Measurements from ENCODE around the gene QARS1. TPM values are rescaled to one million over a fixed set of nuclear protein-coding genes. Genes with fewer than 3 reads are reported as not detected.

QARS1 gene
- polyA plus RNA-seq, 3 donors = 310 to 324 (median 317) TPM

DNA sequence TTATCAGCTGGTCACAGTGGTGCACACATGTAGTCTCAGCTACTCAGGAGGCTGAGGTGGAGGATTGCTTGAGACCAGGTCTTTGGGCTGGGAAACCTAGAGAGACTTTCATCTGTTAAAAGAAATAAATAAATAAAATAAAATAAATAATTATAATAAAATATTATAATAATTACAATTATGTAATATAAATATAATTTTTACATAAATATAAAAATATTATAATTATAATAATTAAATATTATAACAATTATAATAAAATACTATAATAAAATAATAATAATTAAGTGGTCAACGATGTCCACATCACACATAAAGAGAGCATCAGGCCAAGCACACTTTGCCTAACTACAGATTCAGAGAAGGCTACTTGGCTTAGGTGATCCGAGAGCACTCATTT, 25.3 kb downstream of the QARS1 start:
- no peak for DNase-seq

DNA sequence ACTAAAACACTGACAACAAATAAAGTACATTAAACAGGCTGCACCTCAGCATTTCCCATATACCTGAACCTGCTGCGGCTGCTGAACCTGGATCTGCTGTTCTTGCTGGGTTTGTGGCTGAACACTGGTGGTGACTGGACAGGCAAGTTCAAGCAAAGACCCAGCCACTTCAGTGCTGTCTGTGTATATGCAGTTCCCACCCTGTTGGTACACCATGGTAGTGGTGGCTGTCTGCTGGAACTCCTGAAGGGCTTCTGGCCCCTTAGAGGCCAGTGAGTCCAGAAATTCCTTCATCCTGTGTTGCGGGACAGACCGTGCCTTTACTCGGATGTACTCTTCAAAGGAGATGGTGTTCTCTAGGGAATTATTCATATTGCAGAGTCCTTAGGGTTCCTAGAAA, 27.9 kb downstream of the QARS1 start:
- DNase-seq = no peak

DNA sequence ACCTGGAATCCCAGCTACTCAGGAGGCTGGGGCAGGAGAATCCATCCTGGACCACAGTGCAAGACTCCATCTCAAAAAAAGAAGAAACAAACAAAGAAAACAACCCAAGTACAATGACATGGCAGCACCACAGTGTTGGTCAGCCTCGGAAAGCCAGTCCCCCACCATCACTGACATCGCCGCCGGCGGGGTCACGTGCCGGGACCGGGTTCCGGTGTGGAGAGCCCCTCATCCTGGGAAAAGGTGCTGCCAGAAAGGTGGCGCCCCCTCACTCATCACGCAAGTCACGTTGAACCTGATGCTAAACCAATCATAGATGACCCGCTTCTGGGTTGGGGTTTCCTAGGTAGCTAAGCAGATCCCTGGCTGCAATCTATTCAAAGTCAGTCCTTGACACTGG, 28.4 kb downstream of the QARS1 start:
- no peak for DNase-seq

DNA sequence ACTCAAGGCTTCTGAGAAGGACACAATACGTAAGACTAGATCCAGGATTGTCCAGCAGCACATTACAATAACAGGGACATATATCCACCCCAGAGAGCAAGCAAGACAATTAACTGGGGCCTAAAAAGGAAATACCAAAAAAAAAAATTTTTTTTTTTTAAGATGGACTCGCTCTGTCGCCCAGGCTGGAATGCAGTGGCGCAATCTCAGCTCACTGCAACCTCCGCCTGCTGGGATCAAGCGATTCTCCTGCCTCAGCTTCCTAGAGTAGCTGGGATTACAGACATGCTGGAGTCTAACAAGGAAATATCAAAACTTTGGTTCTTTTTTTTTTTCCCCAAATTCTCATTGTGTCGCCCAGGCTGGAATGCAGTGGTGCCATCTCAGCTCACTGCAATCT, 46.5 kb downstream of the QARS1 start:
- no peak for DNase-seq

DNA sequence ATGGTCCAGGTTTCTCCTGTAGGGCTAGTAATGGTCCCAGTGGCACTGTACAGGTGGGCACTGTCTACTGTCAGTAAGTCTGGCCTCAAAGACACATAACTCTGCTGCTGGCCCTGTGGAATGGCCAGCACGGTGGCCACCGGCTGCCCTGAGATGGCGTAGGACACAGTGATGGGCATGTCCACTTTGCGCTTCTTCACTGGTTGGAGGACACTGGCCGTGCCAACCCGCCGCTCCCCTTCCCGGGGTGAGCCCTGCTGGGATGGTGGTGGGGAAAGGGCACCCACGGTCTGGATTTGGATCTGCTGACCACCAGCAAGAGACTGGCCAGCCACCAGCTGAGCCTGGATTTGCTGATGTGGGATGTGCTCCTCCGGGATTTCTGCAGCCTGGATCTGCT, 47.3 kb downstream of the QARS1 start:
- no peak for DNase-seq

DNA sequence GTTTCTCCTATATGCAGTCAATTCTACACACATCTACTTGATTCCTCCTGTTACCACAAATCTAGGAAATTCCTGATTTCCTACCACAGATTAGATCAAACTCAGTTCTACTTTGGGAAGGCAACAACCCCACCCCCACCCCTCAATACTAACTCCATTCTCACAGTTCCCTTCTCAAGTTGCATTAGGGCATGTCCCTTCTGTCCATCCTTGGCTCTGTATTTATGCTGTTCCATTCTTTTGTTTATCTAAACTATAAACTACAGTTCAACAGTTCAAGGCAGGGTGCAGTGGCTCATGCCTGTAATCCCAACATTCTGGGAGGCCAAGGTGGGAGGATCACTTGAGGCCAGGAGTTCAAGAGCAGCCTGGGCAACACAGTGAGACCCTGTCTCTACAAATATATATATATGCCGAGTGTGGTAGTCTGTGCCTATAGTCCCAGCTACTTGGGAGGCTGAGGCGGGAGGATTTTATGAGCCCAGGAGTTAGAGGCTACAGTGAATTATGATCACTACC, 50.2 kb downstream of the QARS1 start:
- no peak for DNase-seq

DNA sequence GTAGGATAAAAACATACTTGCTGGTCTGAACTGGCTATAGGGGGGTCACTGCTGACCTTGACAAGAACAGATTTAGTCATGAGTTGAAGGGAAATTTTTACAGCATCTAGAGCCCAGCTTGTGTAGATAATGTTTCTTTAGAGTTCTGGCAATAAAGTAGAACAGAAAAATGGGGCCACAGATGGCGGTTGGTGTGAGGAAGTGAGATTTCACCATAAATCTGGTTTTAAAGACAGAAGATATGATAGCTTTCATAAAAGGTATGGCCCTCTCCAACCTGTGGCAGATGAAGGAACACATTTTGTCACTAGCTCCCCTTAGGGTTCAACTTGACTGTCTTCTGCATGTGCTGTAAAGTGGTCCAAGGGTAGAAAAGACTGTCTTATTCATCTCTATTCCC, 51.0 kb downstream of the QARS1 start:
- no peak for DNase-seq

Other genes starting within 250 kb of the QARS1 start
- 10 to 100 TPM; 18.2 to 21.4 (median 20.8) TPM for gene SLC25A20, start 205.9 kb downstream of the QARS1 start, polyA plus RNA-seq (ENCODE audit: insufficient read length in 3 of 3)
- 100 to 1,000 TPM in 1 of 3 donors, 10 to 100 TPM in 2; 65.3 to 111 (median 94.8) TPM for gene ARIH2, start 185.9 kb downstream of the QARS1 start, polyA plus RNA-seq (ENCODE audit: insufficient read length in 3 of 3)
- 10 to 100 TPM; 53.3 to 55.6 (median 54.8) TPM for gene P4HTM, start 114.5 kb downstream of the QARS1 start, polyA plus RNA-seq (ENCODE audit: insufficient read length in 3 of 3)
- 100 to 1,000 TPM; 211 to 244 (median 231) TPM for gene WDR6, start 97.4 kb downstream of the QARS1 start, polyA plus RNA-seq (ENCODE audit: insufficient read length in 3 of 3)
- 10 to 100 TPM; 73.0 to 79.2 (median 77.4) TPM for gene DALRD3, start 86.2 kb downstream of the QARS1 start, polyA plus RNA-seq (ENCODE audit: insufficient read length in 3 of 3)
- 10 to 100 TPM; 65.8 to 80.8 (median 73.7) TPM for gene NDUFAF3, start 82.6 kb downstream of the QARS1 start, polyA plus RNA-seq (ENCODE audit: insufficient read length in 3 of 3)
- gene IMPDH2, start 75.4 kb downstream of the QARS1 start, polyA plus RNA-seq (ENCODE audit: insufficient read length in 3 of 3) = 100 to 1,000 TPM; 219 to 234 (median 233) TPM
- 10 to 100 TPM; 78.9 to 87.3 (median 82.2) TPM for gene QRICH1, start 10.7 kb downstream of the QARS1 start, polyA plus RNA-seq (ENCODE audit: insufficient read length in 3 of 3)
- gene USP19, start 16.1 kb upstream of the QARS1 start, polyA plus RNA-seq (ENCODE audit: insufficient read length in 3 of 3) = 10 to 100 TPM; 61.3 to 66.0 (median 61.4) TPM
- 100 to 1,000 TPM; 397 to 499 (median 414) TPM for gene LAMB2, start 28.3 kb upstream of the QARS1 start, polyA plus RNA-seq (ENCODE audit: insufficient read length in 3 of 3)
- 10 to 100 TPM; 21.8 to 30.2 (median 26.8) TPM for gene CCDC71, start 61.6 kb upstream of the QARS1 start, polyA plus RNA-seq (ENCODE audit: insufficient read length in 3 of 3)
- gene KLHDC8B, start 66.8 kb upstream of the QARS1 start, polyA plus RNA-seq (ENCODE audit: insufficient read length in 3 of 3) = 10 to 100 TPM; 43.7 to 45.0 (median 44.1) TPM
- 10 to 100 TPM in 2 of 3 donors, 1 to 10 TPM in 1; 8.7 to 15.5 (median 14.1) TPM for gene C3orf62, start 172.5 kb upstream of the QARS1 start, polyA plus RNA-seq (ENCODE audit: insufficient read length in 3 of 3)
- gene USP4, start 235.3 kb upstream of the QARS1 start, polyA plus RNA-seq (ENCODE audit: insufficient read length in 3 of 3) = 10 to 100 TPM; 58.0 to 78.6 (median 65.9) TPM